ENCODE data around the gene FLOT1. TPM values are rescaled to one million over a fixed set of nuclear protein-coding genes. Genes with fewer than 3 reads are reported as not detected.
A peak's percentile ranks its signal among the peaks of the same experiment; 100 is the strongest.

Gene FLOT1
- total and polyA plus RNA-seq, 3 donors from 2014 or later: 84.1 to 169 (median 88.1) TPM

- TF ChIP-seq, protein P1, sequence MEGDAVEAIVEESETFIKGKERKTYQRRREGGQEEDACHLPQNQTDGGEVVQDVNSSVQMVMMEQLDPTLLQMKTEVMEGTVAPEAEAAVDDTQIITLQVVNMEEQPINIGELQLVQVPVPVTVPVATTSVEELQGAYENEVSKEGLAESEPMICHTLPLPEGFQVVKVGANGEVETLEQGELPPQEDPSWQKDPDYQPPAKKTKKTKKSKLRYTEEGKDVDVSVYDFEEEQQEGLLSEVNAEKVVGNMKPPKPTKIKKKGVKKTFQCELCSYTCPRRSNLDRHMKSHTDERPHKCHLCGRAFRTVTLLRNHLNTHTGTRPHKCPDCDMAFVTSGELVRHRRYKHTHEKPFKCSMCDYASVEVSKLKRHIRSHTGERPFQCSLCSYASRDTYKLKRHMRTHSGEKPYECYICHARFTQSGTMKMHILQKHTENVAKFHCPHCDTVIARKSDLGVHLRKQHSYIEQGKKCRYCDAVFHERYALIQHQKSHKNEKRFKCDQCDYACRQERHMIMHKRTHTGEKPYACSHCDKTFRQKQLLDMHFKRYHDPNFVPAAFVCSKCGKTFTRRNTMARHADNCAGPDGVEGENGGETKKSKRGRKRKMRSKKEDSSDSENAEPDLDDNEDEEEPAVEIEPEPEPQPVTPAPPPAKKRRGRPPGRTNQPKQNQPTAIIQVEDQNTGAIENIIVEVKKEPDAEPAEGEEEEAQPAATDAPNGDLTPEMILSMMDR (IDR thresholded peaks at IDR 0.05): no peak
- no peak for TF ChIP-seq POLR2A (IDR thresholded peaks at IDR 0.05)
- no peak overlapping the region for H3K4me3 ChIP-seq
- no peaks in the 10 kb centered on the region for H3K9me3 ChIP-seq
- peaks cover 10% of the 10 kb centered on the region for H3K4me1 ChIP-seq
- no peak for DNase-seq
- H3K27me3 ChIP-seq: no peaks in the 10 kb centered on the region
- H3K36me3 ChIP-seq (ENCODE audit: low read depth, missing control alignments): no peaks in the 10 kb centered on the region
- intact Hi-C loops (cut with DNase I; ENCODE audit: low total_unique reads): loop anchor here (10.0 kb wide), 1 partner anchor 1083 kb away; no protein-coding TSS in a partner anchor
- 46 to 56% methylated on average over 7 of the region's 7 CpGs for WGBS, 2 donors
- peak overlapping the region in 1 of 2 donors; percentile 32 for H3K27ac ChIP-seq
Observed at GRCh38 chr6:30727920-30728553, 14.4 kb downstream of the FLOT1 start.

DNA sequence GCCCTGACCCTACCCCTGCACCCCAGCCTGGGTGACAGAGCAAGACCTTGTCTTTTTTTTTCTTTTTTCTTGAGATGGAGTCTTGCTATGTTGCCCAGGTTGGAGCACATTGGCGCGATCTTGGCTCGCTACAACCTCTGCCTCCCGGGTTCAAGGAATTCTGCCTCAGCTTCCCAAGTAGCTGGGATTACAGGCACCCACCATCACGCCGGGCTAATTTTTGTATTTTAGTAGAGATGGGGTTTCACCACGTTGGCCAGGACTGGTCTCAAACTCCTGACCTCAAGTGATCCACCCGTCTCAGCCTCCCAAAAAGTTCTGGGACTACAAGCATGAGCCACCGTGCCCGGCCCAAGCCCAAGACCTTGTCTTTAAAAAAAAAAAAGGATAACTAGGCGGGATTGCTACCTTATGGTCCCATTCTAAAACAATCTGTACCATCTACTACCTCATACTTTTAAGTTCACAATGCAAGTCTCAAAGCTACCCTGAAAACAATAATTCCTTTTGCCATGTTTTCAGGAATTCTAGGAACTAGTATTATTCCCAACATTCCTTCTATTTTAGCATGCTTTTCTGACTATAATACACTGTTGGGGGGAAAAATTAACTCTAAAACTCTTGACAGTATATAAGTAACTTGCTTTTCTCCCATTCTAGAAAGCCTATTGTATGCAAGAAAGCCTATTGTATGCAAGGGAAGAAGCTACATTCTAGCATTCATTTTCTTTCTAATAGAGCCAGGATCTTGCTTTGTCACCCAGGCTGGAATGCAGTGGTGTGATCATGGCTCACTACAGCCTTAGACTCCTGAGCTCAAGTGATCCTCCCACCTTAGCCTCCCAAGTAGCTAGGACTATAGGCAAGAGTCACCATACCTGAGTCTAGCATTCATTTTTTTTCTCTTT is 15.7 kb downstream of the FLOT1 start:
- no peak for DNase-seq
- TF ChIP-seq, protein P1 (IDR thresholded peaks at IDR 0.05): no peak
- no peak for TF ChIP-seq POLR2A (IDR thresholded peaks at IDR 0.05)
- Histone ChIP-seq H3K27ac (no peak overlapping the region), H3K4me1 (peaks cover 20% of the 10 kb centered on the region), H3K9me3 (no peaks in the 10 kb centered on the region), H3K4me3 (no peak overlapping the region), H3K36me3 (ENCODE audit: low read depth, missing control alignments) (no peaks in the 10 kb centered on the region), H3K27me3 (no peaks in the 10 kb centered on the region)
- intact Hi-C loops (cut with DNase I; ENCODE audit: low total_unique reads): loop anchor here (10.0 kb wide), 1 partner anchor 1082 kb away; no protein-coding TSS in a partner anchor
- 88 to 90% methylated on average over 11 of the region's 11 CpGs for WGBS, 2 donors

DNA sequence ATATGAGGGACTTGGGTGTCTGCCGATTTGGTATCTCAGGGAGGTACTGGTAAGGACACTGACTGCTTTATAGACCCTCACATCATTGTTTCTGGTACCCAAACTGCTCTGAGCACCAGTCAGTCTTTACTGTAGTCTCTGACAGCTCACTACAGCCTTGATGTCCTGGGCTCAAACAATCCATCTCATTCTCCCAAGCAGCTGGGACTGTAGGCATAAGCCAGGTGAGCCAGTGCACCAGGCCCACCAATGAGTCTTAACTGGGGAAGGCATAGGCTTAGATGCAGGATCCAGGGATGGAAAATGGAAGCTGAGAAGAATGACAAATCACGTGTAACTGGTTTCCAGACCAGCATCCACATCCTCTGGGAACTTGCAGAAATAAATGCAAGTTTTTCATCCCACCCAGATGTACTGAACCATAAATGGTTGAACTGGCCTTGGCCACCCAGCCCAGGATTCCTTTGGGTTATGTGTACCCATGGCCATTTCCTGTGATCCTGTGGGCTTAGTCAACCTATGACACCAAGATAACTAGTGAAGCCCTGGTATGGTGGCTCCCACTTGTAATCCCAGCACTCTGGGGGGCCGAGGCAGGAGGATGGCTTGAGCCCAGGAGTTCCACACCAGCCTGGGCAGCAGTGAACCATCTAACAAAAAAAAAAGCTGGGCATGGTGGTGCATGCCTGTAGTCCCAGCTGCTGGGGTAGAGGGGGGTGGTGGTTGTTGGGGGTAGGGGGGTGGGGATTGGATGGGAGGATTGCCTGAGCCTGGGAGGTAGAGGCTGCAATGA is 16.6 kb downstream of the FLOT1 start:
- intact Hi-C loops (cut with DNase I; ENCODE audit: low total_unique reads): loop anchor here (10.0 kb wide), 1 partner anchor 1081 kb away; no protein-coding TSS in a partner anchor
- H3K4me1 ChIP-seq: peaks cover 20% of the 10 kb centered on the region

More for the DNA sequence above, 16.6 kb downstream of the FLOT1 start:
- WGBS, 2 donors: 67 to 71% methylated on average over 2 to 3 of the region's 3 CpGs
- Histone ChIP-seq H3K36me3 (ENCODE audit: low read depth, missing control alignments) (no peaks in the 10 kb centered on the region), H3K9me3 (no peaks in the 10 kb centered on the region), H3K27me3 (no peaks in the 10 kb centered on the region), H3K27ac (no peak overlapping the region), H3K4me3 (no peak overlapping the region)
- no peak for TF ChIP-seq POLR2A (IDR thresholded peaks at IDR 0.05)
- TF ChIP-seq, protein P1 (IDR thresholded peaks at IDR 0.05): no peak
- DNase-seq: no peak
